Measurements from ENCODE around the gene PRKCH. TPM values are rescaled to one million over a fixed set of nuclear protein-coding genes. Genes with fewer than 3 reads are reported as not detected.
A peak's percentile ranks its signal among the peaks of the same experiment; 100 is the strongest.

Gene PRKCH
- total RNA-seq, 1 donor from 2014 or later = 0.30 TPM

DNA sequence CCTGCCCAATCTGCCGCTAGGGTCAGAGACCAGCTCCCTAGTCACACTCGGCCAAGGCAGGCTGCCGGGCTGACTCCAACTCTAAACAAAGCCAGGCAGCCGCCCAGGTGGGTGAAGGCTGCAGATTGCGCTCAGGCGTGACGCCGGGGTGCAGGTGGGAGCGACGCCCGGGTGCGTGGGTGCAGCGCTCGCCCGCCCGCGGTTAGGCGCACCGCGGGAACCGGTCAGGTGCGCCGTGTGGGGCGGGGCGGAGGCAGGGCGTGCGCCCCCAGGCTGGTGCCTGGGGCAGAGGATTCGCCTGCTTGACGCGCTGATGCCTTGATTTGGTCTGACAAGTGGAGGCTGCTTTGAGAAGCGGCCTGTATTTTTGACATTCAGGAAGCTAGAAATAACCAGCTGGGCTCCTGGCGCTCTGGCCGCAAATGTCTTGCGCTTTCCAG, 247.2 kb downstream of the PRKCH start:
- Mint-ChIP-seq H3K36me3 (ENCODE audit: low read depth) (no peaks in the 10 kb centered on the region), H3K27me3 (ENCODE audit: low read depth) (peaks cover 31% of the 10 kb centered on the region), H3K4me1 (peaks cover 14% of the 10 kb centered on the region), H3K27ac (ENCODE audit: unreplicated experiment) (no peak overlapping the region), H3K9me3 (no peaks in the 10 kb centered on the region), H3K4me3 (peak overlapping the region; percentile 14)
- no peak for DNase-seq (ENCODE audit: low read depth, low spot score)
- TF ChIP-seq, protein P1, sequence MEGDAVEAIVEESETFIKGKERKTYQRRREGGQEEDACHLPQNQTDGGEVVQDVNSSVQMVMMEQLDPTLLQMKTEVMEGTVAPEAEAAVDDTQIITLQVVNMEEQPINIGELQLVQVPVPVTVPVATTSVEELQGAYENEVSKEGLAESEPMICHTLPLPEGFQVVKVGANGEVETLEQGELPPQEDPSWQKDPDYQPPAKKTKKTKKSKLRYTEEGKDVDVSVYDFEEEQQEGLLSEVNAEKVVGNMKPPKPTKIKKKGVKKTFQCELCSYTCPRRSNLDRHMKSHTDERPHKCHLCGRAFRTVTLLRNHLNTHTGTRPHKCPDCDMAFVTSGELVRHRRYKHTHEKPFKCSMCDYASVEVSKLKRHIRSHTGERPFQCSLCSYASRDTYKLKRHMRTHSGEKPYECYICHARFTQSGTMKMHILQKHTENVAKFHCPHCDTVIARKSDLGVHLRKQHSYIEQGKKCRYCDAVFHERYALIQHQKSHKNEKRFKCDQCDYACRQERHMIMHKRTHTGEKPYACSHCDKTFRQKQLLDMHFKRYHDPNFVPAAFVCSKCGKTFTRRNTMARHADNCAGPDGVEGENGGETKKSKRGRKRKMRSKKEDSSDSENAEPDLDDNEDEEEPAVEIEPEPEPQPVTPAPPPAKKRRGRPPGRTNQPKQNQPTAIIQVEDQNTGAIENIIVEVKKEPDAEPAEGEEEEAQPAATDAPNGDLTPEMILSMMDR (conservative IDR thresholded peaks at IDR 0.05) = peak; percentile 25

DNA sequence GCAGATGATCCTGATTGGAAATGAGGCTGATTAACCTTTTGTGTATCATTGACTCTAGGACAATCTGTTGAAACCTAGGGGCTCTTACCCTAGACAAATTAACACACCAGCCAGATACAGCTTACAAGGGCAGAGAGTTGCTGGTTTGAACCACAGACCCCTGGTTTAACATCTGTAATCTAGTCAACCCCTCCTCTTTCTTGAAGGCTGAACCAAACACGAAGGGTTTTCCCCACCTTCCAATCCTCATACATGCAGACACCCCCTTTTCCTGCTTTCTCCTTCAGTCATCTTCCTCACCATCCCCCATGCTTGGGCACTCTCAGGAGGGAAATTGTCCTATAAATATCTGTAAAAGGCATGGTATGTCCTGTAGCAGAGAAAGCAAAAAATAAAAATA, 247.9 kb downstream of the PRKCH start:
- H3K9me3 Mint-ChIP-seq = no peaks in the 10 kb centered on the region
- peaks cover 31% of the 10 kb centered on the region for H3K27me3 Mint-ChIP-seq (ENCODE audit: low read depth)
- no peak for DNase-seq (ENCODE audit: low read depth, low spot score)
- no peaks in the 10 kb centered on the region for H3K36me3 Mint-ChIP-seq (ENCODE audit: low read depth)
- H3K27ac Mint-ChIP-seq (ENCODE audit: unreplicated experiment) = no peak overlapping the region
- H3K4me1 Mint-ChIP-seq = peaks cover 10% of the 10 kb centered on the region
- TF ChIP-seq, protein P1 (conservative IDR thresholded peaks at IDR 0.05) = no peak
- H3K4me3 Mint-ChIP-seq = no peak overlapping the region

DNA sequence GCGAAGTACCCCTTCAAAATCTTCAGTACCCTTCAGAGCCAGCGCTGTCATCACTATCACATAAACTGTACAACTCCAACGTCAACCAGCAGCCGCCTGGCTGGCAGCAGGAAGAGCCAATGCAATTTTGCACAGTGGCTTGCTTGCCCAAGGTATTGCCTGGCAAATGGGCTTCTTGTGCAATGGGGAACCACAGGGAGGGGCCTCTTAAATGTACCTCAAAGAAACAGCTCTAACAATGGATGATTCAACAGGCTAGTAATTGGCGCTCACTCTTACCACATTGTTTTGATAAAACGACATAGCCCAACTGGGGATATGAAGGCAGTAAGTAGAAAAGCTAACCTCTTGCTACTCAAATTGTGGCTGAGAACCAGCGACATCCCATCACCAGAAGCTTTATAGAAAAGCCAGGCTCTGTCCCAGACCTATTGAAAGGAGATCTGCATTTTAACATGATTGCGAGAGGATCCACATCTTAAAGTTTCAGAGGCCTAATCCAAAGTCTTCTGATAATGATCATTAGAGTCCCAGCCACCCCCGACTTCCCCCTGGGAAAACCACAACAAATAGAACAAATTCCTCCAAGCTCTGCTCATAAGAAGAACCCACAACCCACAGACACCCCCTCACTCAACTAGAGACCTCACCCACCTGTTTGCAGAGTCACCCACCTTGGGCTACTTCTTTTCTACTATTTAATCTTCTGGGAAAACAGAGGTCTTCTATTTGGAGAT, 248.6 kb downstream of the PRKCH start:
- no peak for DNase-seq (ENCODE audit: low read depth, low spot score)
- H3K27me3 Mint-ChIP-seq (ENCODE audit: low read depth) = peaks cover 31% of the 10 kb centered on the region
- no peak overlapping the region for H3K27ac Mint-ChIP-seq (ENCODE audit: unreplicated experiment)
- peaks cover 8% of the 10 kb centered on the region for H3K4me1 Mint-ChIP-seq
- H3K36me3 Mint-ChIP-seq (ENCODE audit: low read depth) = no peaks in the 10 kb centered on the region
- TF ChIP-seq, protein P1 (conservative IDR thresholded peaks at IDR 0.05) = no peak
- H3K4me3 Mint-ChIP-seq = no peak overlapping the region
- no peaks in the 10 kb centered on the region for H3K9me3 Mint-ChIP-seq

DNA sequence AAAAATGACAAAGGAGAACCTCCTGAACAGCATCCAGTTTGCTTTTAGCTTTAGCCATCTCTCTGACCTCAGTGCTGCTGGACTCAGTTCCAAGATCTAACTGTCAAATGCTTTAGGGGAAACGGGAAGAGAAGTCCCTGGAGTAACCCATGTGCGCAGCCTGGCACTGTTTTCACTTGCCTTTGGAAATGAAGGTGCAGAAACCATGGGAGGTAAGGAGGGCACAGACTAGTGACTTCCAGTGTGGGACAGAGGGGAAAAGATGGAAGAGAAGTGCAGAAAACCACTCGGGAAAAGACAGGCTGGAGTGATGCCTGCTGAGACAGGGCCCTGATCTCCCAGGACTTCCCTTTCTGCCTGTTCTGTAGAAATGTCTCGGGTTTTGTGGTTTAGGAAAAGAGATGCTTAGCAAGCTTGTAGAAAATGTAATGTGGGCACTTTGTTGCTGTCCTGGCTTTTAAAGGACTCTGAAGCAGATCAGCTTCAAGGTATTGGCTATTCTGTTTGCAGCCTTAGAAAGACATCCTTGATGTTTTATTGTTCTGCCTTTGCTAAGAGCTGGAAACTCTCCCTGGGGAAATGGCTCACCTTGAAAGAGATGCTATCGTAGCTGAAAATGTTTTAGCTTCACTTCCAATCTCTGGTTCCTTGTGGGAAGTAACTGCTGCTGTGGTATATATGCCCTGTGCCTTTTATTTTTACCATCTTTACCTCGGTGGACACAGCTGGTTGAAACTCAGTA, 249.3 kb downstream of the PRKCH start:
- no peak for DNase-seq (ENCODE audit: low read depth, low spot score)
- Mint-ChIP-seq H3K27me3 (ENCODE audit: low read depth) (peaks cover 31% of the 10 kb centered on the region), H3K36me3 (ENCODE audit: low read depth) (no peaks in the 10 kb centered on the region), H3K4me3 (no peak overlapping the region), H3K4me1 (peaks cover 8% of the 10 kb centered on the region), H3K27ac (ENCODE audit: unreplicated experiment) (no peak overlapping the region), H3K9me3 (no peaks in the 10 kb centered on the region)
- TF ChIP-seq, protein P1 (conservative IDR thresholded peaks at IDR 0.05) = no peak

DNA sequence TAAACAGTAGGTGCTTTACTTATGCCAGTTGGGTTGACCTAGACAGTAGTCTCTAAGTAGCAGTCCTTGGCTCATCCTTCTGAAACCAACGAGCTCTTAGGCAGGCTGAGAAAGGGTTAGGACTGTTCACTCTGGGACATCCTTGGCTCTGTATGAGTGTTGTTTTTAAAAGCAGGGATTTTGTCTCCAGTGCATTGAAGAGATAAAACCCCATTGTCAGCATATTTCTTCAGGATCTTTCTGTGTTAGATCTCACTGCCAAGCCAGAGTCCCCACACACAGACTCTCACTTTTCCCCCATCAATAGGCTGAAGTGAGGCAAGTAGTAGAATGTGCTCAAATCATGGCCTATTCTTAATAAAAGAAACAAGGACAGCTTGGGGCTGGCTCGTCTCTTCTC, 250.5 kb downstream of the PRKCH start:
- DNase-seq (ENCODE audit: low read depth, low spot score) = no peak
- H3K9me3 Mint-ChIP-seq = no peaks in the 10 kb centered on the region
- H3K27ac Mint-ChIP-seq (ENCODE audit: unreplicated experiment) = no peak overlapping the region
- H3K27me3 Mint-ChIP-seq (ENCODE audit: low read depth) = peaks cover 31% of the 10 kb centered on the region
- peaks cover 8% of the 10 kb centered on the region for H3K4me1 Mint-ChIP-seq
- H3K4me3 Mint-ChIP-seq = no peak overlapping the region
- H3K36me3 Mint-ChIP-seq (ENCODE audit: low read depth) = no peaks in the 10 kb centered on the region
- TF ChIP-seq, protein P1 (conservative IDR thresholded peaks at IDR 0.05) = no peak
